ENCODE measurements around the gene CLDN9.
A peak's percentile ranks its signal among the peaks of the same experiment; 100 is the strongest.

The CLDN9 gene, protein sequence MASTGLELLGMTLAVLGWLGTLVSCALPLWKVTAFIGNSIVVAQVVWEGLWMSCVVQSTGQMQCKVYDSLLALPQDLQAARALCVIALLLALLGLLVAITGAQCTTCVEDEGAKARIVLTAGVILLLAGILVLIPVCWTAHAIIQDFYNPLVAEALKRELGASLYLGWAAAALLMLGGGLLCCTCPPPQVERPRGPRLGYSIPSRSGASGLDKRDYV

DNA sequence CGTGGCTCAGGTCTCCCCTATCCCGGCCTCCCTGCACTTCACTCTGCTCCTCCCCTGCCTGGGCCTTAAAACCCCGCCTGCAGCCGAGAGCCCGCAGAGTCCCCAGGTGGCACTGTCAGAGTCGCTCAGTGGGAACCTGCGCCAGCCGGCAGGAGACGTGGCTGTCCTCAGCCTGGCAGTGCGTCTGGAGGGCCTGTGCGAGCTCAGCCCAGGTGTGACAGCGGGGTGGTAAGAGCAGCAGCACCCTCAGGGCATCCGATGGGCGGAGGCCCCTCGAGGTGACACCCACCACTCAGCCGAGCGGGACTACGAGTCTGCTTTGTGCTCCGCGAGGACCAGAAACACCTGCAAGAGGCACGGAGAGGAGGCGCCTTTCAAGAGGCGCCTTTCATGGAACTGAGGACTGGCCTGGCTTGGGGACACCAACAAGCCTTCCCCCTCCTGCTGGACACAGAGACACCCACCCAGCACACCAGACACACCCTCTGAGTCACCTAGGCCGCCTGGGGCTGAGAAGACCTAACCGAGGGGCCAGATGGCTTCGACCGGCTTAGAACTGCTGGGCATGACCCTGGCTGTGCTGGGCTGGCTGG lies at the start of gene CLDN9:
Gene CLDN9, plus strand, starts transcription at position 96 of the 593 bp plus-strand sequence. Its CDS starts 440 bp downstream, at position 536.
- DNase-seq, result no peak

DNA sequence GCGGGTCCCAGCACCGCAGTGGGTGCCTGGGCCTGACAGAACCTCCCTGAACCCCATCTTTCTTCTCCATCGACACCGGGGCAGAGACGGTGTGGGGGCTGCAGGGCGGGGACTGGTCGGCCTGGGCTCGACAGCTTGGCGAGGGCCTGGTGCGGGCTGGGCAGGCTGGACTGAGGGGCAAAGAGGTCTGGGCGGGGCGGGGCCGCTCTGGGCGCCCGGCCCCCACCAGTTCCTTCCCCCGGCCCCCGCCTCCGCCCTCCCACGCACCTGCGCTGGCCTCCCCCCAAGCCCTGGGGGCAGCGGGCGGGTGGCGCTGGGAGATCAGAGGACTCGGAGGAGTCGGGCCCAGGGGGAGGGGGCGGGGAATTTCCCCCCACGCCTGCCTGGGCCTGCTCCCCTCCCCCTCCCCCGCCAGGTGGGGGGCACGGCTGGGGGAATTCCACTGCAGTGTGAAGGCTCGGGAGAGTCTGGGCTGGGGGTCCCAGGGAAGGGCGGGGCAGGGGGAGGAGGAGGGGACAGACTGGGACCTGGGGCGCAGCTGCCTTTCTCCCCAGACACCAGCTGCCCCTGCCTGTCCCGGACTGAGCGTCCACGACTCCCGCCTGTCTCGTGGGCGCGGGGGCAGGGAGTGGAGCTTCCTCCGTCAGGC lies 49.5 kb upstream of the CLDN9 start:
- DNase-seq, result no peak

DNA sequence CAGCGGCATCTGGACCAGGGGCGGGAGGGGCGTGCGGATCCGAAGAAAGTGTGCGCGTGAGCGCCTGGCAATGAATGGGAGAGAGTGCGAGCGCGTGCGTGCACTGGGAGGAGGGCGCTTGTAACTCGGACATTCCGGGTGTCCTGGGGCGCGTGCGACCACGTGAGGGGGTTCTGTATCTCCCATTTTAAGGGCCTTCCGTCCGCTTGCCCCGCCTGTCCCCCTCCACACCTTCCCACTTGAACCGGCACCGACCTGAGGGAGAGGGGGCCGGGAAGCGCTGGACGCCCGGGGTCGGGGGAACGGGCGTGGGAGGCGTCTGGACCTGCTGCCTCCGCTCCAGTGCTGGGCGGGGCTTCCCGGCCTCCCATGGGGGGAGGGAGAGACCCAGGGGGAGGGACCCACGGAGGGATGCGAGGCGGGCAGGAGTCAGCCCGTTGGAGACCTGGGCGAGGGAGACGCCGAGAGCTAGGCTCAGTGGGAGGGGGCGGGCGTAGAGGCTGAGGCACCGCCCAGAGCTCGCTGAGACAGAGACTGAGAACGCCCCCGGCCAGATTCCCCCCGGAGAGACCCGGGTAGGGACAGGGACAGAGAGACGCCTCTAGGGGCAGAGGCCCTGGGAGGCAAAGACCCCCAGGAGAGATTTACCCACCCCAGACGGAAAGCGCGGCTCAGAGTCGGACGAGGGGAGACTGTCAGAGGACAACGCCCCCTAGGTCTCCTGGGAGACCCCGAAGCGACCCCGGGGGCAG lies 48.8 kb upstream of the CLDN9 start, which contains the start of gene KREMEN2:
Gene KREMEN2, plus strand, starts transcription at position 553 of the 752 bp plus-strand sequence. CDS start 246 bp downstream, outside the sequence.
- no peak for DNase-seq

DNA sequence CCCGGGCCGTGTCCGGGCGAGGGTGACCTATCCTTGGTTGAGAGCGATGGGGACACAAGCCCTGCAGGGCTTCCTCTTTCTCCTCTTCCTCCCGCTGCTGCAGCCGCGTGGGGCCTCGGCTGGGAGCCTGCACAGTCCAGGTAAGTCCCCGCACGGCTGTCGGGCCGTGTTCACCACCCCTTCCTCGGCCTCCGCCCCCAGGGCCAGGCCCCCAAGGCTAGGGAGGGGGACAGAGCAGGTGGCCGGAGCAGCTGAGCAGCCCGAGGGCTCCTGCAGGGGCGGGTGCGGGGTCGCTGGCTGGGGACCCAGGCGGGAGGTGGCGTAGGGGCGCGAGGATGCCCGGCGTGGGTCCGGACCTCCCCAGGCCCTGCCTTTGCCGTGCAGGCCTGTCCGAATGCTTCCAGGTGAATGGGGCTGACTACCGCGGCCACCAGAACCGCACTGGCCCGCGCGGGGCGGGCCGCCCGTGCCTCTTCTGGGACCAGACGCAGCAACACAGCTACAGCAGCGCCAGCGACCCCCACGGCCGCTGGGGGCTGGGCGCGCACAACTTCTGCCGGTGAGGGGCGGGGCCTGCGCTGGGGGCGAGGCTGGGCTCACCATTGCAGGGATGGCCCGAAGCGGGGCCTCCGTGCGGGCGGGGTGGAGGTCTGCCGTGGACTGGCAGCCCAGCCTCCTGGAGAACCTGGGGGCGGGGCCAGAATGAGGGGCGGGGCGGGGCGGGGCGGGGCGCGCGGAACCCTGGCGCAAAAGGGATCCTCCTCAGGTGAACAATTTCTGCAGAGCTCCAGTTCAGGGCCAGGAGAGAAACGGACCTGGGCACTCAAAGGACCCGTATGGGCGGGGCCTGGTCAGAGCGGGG lies 48.0 kb upstream of the CLDN9 start:
- no peak for DNase-seq

DNA sequence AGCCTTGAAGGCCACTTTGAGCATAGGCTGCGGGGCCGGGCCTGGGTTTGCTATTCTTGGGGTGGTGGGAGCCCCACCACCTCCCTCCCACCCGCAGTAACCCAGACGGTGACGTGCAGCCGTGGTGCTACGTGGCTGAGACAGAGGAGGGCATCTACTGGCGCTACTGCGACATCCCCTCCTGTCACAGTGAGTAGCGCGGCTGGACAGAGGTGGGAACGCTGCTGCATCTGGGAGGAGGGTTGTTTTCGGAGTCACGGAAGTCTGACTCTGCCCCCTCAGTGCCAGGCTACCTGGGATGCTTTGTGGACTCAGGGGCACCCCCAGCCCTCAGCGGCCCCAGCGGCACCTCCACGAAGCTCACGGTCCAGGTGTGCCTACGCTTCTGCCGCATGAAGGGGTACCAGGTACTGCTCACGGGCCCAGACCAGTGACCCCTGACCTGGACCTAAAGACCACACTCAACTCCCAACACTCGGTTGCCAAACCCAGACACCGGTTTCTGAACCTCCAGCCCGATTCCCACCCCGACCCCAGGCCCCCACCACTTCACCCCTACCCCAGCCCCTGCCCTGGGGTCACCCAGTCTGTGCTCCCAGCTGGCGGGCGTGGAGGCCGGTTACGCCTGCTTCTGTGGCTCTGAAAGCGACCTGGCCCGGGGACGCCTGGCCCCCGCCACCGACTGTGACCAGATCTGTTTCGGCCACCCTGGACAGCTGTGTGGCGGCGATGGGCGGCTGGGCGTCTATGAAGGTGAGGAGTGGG lies 46.5 kb upstream of the CLDN9 start:
- no peak for DNase-seq

DNA sequence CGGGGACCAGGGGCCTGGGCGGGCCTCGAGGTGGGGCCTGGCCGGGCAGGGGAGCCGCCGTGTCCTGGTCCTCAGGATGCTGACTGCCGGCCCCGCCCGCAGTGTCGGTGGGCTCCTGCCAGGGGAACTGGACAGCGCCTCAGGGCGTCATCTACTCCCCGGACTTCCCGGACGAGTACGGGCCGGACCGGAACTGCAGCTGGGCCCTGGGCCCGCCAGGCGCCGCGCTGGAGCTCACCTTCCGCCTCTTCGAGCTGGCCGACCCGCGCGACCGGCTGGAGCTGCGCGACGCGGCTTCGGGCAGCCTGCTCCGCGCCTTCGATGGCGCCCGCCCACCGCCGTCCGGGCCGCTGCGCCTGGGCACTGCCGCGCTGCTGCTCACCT lies 45.9 kb upstream of the CLDN9 start:
- DNase-seq, result no peak

DNA sequence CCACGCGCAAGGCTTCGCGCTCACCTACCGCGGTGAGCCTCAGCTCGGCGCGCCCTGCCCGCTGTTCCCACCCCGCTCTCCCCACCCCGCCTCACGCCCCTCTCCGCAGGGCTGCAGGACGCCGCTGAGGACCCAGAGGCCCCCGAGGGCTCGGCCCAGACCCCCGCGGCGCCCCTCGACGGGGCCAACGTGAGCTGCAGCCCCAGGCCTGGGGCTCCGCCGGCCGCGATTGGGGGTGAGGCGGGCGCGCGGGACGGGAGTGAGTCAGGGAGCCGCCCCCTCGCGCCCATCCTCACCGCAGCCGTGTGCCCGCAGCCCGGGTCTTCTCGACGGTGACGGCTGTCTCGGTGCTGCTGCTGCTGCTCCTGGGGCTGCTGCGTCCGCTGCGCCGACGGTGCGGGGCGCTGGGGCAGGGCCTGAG lies 45.5 kb upstream of the CLDN9 start:
- DNase-seq, result no peak

DNA sequence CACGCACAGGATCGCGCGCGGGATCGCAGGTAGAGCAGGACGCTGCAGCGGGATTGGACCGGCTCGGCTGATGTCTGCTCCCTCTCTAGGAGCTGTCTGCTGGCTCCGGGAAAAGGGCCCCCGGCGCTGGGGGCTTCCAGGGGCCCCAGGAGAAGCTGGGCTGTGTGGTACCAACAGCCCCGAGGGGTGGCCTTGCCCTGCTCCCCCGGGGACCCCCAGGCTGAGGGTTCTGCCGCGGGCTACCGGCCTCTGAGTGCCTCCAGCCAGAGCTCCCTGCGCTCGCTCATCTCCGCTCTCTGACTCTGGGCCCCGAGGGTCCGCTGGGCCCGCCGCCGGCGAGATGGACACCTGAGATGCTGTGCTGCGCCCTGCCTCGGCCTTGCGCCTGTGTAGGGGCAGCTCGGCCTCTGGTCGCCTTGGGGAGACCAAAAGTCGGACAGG lies 45.0 kb upstream of the CLDN9 start:
- no peak for DNase-seq

DNA sequence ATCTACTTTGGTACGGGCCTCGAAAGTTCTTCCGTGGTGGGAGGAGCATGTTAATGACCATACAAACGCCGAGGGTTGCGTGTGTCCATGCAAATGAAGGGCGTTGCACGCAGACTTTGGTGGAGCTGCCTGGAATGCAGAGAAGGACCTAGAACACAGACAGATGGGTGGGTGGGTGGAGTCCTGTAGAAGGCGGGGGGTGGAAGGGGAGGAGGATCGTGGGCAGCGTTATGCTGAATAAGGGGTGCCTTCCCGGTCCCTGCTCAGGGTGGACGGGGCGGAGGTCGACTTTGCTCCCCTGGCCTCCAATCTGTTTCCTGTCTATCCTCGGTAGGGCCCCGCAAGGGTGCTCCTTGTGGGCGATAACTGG lies 44.4 kb upstream of the CLDN9 start:
- DNase-seq, result no peak

DNA sequence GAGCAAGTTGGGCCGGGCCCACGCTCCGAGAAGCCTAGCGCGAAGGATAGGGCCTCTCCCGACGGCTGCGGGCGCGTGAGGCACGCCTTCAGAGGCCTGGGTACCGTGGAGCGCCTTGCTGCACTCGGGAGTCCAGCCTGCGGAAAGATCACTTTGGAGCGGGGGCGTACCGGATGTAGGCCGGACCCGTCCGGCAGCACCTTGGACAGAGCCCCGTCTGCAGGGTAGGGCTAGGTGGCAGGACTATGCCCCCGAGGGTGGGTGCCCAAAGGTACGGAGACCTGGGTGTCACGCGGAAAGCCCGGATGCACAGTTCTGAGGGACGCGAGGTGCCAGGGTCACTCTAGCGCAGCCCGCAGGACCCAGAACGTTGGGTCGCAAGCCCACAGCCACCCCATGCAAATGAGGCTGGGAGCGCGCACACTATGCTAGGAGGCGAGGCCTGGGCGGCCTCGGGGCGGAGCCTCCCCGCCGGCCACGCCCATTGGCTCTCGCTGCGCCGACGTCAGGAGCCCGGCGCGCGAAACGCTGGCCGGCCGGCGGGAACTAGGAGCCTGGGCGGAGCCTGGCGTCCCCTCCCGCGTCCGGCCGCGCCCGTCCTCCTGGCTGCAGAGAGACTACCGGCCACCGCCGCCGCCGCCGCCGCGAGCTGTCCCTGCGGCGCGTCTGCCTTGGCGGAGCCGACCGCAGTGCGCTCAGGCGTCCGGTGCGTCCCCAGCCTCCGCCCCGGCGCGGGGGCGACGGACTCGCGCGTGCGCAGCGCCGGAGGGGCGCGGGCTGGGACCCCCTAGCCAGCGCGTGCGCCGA lies 43.8 kb upstream of the CLDN9 start, which contains the start of gene PAQR4:
Gene PAQR4, plus strand, starts transcription at position 611 of the 807 bp plus-strand sequence. CDS start 327 bp downstream, outside the sequence.
- DNase-seq, result peak; percentile 84

DNA sequence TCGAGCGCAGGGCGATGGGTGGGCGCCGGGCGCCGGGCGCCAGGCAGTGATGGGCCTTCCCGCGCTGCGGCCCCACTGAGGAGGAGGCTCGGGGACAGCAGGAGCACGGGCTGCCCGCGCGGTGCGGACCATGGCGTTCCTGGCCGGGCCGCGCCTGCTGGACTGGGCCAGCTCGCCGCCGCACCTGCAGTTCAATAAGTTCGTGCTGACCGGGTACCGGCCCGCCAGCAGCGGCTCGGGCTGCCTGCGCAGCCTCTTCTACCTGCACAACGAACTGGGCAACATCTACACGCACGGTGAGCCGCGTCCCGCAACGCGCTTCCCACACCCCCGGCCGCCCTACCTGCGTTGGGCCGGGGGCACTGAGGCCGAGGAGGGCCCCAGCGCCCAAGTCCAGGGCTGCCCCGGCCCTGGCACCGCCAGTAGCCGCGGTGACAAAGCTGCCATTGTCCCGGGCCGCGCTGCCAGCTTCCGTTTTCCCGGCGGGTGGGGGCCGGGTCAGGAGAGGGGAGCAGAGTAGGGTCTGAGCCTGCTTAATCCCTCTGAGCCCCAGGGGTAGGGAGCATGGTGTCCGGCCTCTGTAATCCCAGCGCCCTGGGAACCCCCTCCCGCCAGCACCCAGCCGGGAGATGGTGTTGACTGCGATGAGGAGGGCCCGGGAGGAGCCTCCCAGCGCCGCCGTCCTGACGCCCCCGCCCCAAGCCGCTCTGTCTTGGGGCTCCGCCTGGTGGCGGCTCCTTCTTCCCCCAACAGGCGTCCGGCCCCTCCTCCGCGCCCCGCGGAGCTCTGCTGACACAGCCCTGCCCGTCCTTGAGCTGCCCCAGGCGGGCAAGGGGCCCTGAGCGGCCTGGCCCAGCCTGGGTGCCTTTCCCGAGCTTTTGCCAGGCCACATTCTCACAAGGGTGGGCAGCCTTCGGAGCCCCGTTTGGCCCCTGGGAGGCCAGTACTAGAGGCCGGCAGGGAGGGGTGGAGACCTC lies 42.9 kb upstream of the CLDN9 start:
- DNase-seq, result peak; percentile 69

DNA sequence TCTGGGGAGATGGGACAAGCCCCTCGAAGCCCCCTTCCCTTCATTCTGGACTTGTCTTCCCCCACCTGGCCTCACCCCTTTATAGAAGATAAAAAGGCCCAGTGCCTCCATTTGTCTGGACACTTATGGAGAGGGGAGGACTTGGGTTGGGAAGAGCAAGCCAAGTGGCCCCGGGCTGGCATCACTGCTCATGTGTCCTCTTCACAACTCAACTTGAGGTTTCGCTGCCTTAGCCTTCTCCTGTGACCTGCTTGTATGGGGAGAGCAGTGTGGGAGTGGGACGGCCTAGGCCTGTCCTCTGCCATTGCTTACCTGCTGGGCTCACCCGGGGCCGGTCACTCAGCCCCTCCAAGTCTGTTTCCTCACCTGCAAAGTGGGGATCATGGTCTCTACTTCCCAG lies 42.2 kb upstream of the CLDN9 start:
- no peak for DNase-seq

DNA sequence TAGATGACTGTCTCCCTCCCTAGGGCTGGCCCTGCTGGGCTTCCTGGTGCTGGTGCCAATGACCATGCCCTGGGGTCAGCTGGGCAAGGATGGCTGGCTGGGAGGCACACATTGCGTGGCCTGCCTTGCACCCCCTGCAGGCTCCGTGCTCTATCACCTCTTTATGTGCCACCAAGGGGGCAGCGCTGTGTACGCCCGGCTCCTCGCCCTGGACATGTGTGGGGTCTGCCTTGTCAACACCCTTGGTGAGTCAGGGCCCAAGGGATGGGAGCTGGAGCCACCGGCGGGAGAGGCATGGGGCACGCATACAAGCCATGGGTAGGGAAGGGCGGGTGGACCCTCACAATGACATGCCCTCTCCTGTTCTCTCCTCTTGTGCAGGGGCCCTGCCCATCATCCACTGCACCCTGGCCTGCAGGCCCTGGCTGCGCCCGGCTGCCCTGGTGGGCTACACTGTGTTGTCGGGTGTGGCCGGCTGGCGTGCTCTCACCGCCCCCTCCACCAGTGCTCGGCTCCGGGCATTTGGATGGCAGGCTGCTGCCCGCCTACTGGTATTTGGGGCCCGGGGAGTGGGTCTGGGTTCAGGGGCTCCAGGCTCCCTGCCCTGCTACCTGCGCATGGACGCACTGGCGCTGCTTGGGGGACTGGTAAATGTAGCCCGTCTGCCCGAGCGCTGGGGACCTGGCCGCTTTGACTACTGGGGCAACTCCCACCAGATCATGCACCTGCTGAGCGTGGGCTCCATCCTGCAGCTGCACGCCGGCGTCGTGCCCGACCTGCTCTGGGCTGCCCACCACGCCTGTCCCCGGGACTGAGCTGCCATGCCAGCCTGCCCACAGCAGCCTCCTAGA lies 41.4 kb upstream of the CLDN9 start:
- DNase-seq, result no peak

DNA sequence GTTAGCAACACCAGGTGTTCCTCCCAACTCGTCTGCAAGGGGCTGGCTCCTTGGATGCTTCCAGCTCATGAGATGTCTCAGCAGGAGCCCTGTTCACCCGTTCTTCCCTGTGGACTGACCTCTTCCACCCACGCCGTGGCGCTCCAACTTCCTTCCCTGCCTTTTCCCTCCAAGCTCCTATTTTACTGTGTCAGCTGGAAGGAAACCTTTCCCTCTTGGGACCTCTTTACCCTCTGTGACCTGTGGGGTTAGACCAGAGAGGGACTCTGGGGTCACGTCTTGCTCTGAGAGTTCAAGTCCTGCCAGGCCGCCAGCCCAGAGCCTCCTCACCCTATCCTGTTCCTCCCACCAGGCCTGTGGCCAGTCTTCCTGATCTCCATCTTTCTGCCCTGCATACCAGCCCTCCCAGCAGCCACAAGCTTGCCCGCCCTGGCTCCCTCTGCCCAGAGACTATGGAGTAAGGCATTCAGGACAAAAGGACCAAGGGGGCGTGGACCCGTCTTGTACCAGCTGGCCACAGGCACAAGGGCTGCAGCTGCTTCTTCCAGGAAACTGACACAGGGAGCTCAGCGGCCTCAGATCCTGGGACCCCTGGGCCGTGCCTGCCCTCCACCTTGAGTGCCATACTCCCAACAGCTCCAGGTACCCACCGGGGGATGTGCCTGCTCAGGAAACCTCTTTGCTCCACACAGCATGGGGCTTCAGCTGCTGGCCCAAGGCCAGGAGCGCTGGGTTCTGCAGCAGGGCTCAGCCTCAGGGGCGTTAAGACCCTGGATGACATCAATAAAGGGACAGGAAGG lies 40.5 kb upstream of the CLDN9 start:
- no peak for DNase-seq

DNA sequence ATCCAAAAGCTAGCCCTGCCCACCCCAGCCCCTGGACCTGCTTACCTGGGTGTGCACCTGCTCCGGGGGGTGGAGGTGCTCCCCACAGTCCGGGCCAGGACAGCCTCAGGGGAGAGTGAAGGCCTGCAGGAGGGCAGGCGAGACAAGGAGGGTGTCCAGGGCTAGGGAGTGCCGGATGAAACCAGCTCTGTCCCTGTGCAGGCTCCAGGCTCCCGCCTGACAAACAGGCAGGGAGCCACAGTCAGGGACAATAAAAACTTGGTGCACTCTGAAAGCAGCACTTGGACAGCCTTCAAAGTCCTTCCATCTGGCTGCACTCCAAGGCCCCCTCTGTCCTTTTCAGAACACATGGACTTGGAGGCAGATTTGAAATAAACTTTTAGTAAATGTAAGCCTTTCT lies 39.6 kb upstream of the CLDN9 start:
- no peak for DNase-seq

DNA sequence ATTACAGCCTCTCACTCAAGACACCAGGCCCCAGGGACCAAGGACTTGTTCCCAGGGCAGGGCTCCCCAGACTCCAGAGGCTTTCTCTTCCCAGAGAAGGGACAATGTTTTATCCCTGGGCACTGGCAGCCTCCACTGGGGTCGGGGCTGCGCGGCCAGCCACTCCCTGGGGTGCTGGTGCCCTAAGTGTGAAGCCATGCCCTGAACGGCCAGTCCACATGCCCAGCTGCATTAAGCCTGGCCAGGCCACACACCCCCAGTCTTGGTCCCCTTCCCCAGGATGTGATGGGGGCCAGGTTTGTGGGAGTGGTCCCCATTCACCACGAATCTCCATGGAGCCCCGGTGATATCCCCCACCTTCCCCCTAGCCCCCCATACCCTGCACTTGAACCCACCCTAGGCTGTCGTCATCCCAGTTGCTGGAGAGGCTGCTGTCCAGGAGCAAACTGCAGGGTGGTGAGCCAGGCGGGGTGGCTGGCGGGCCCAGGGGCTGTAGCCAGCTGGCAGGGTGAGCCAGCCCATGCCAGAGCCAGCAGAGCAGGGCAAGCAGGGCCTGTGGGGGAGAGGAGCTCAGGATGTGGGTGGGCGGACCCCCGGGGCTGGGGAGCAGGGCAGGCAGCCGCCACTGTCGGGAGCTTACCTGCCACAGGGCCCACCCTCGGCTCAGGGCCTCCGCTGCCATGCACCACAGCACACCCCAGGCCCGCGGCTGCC lies 39.0 kb upstream of the CLDN9 start:
- DNase-seq, result no peak
